OCI-LY7 (cell line): ENCODE results near the gene SART1.
"Not testable (repeated sequence)": the region's sequence is repeated elsewhere in the genome, so short reads cannot be mapped to it uniquely, and the experiment has no call there.

Source experiments
- EZH2phosphoT487 ChIP-seq: fragments of 200-600 bp; sonication (generic); IDR thresholded peaks from 2 replicates; pipeline ENCODE4 v1.6.1; 2018; ENCODE audit warnings: low read depth, borderline replicate concordance, mild to moderate bottlenecking, mixed run types, antibody characterized with exemption, low read length, moderate library complexity, mixed read lengths
- TF ChIP-seq, protein P1 (sequence below): fragments of 200-600 bp; sonication (generic); conservative IDR thresholded peaks from 2 replicates; pipeline ENCODE4 v1.5.1; 2014; ENCODE audit warnings: mild to moderate bottlenecking, antibody characterized with exemption, low read length, moderate library complexity, mixed read lengths

GRCh38 chr11:66023186-66023440, 61.6 kb downstream of the SART1 start:
- TF ChIP-seq, protein P1, sequence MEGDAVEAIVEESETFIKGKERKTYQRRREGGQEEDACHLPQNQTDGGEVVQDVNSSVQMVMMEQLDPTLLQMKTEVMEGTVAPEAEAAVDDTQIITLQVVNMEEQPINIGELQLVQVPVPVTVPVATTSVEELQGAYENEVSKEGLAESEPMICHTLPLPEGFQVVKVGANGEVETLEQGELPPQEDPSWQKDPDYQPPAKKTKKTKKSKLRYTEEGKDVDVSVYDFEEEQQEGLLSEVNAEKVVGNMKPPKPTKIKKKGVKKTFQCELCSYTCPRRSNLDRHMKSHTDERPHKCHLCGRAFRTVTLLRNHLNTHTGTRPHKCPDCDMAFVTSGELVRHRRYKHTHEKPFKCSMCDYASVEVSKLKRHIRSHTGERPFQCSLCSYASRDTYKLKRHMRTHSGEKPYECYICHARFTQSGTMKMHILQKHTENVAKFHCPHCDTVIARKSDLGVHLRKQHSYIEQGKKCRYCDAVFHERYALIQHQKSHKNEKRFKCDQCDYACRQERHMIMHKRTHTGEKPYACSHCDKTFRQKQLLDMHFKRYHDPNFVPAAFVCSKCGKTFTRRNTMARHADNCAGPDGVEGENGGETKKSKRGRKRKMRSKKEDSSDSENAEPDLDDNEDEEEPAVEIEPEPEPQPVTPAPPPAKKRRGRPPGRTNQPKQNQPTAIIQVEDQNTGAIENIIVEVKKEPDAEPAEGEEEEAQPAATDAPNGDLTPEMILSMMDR, result not testable (repeated sequence)
- not testable (repeated sequence) for TF ChIP-seq EZH2phosphoT487
